ENCODE data around the gene VWA3B.
"Not testable (repeated sequence)": the region's sequence is repeated elsewhere in the genome, so short reads cannot be mapped to it uniquely, and the experiment has no call there.

The VWA3B gene

DNA sequence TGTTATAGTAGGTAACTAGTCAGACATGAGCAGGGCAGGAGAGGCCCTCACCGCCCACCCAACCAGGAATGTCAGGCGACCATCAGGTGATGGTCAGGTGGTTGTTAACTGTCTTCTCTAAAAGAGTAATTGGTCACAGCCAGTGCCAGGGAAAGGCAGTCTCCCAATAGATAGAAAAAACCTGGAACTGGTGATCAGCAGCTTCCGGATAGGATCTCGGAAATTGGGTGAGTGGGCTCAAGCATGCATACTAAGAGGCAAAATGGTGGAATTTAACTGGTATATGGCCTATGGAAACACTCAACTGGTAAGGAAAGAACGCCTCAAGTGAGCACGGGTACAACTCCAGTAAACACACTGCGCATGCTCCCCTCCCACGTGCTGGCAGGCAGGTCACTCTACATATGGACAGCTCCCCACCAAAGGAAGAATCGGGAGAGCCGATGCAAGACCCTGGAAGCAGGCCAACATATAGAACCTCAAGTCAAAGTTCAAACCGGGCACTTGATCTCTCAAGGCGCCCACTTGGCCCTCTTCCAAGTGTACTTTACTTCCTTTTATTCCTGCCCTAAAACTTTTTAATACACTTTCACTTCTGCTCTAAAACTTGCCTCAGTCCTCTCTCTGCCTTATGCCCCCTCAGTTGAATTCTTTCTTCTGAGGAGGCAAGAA, 47.7 kb upstream of the VWA3B start:
- Histone ChIP-seq H3K4me1 (no peaks in the 10 kb centered on the region), H3K27me3 (ENCODE audit: control insufficient read depth, insufficient read depth, low read length) (no peaks in the 10 kb centered on the region), H3K36me3 (ENCODE audit: control insufficient read depth, insufficient read depth, low read length) (no peaks in the 10 kb centered on the region), H3K4me3 (ENCODE audit: low read depth, low read length) (no peak overlapping the region), H3K79me2 (no peaks in the 10 kb centered on the region), H2AFZ (no peak overlapping the region), H3K9me3 (ENCODE audit: control insufficient read depth, low read length) (no peaks in the 10 kb centered on the region), H3K9ac (no peak overlapping the region), H3K27ac (no peak overlapping the region), H3K4me2 (ENCODE audit: low read length) (no peak overlapping the region)
- TF ChIP-seq, protein P1, sequence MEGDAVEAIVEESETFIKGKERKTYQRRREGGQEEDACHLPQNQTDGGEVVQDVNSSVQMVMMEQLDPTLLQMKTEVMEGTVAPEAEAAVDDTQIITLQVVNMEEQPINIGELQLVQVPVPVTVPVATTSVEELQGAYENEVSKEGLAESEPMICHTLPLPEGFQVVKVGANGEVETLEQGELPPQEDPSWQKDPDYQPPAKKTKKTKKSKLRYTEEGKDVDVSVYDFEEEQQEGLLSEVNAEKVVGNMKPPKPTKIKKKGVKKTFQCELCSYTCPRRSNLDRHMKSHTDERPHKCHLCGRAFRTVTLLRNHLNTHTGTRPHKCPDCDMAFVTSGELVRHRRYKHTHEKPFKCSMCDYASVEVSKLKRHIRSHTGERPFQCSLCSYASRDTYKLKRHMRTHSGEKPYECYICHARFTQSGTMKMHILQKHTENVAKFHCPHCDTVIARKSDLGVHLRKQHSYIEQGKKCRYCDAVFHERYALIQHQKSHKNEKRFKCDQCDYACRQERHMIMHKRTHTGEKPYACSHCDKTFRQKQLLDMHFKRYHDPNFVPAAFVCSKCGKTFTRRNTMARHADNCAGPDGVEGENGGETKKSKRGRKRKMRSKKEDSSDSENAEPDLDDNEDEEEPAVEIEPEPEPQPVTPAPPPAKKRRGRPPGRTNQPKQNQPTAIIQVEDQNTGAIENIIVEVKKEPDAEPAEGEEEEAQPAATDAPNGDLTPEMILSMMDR (IDR thresholded peaks at IDR 0.05), result no peak

- H3K9ac ChIP-seq, result no peak overlapping the region
- no peak overlapping the region for H3K27ac ChIP-seq
- no peak overlapping the region for H3K4me2 ChIP-seq (ENCODE audit: low read length)
- H3K9me3 ChIP-seq (ENCODE audit: control insufficient read depth, low read length), result no peaks in the 10 kb centered on the region
- no peaks in the 10 kb centered on the region for H3K4me1 ChIP-seq
- H3K79me2 ChIP-seq, result no peaks in the 10 kb centered on the region
- TF ChIP-seq, protein P1 (IDR thresholded peaks at IDR 0.05), result no peak
- H3K36me3 ChIP-seq (ENCODE audit: control insufficient read depth, insufficient read depth, low read length), result no peaks in the 10 kb centered on the region
- H2AFZ ChIP-seq, result no peak overlapping the region
- no peak overlapping the region for H3K4me3 ChIP-seq (ENCODE audit: low read depth, low read length)
- H3K27me3 ChIP-seq (ENCODE audit: control insufficient read depth, insufficient read depth, low read length), result no peaks in the 10 kb centered on the region
Observed at GRCh38 chr2:98040331-98040939, 46.5 kb upstream of the VWA3B start.

GRCh38 chr2:98043101-98043500, 43.9 kb upstream of the VWA3B start:
- Histone ChIP-seq H3K36me3 (ENCODE audit: control insufficient read depth, insufficient read depth, low read length) (no peaks in the 10 kb centered on the region), H3K4me2 (ENCODE audit: low read length) (no peak overlapping the region), H2AFZ (no peak overlapping the region), H3K27me3 (ENCODE audit: control insufficient read depth, insufficient read depth, low read length) (no peaks in the 10 kb centered on the region), H3K4me1 (no peaks in the 10 kb centered on the region), H3K4me3 (ENCODE audit: low read depth, low read length) (no peak overlapping the region), H3K27ac (no peak overlapping the region), H3K79me2 (no peaks in the 10 kb centered on the region), H3K9me3 (ENCODE audit: control insufficient read depth, low read length) (no peaks in the 10 kb centered on the region), H3K9ac (no peak overlapping the region)
- TF ChIP-seq, protein P1 (IDR thresholded peaks at IDR 0.05), result no peak

DNA sequence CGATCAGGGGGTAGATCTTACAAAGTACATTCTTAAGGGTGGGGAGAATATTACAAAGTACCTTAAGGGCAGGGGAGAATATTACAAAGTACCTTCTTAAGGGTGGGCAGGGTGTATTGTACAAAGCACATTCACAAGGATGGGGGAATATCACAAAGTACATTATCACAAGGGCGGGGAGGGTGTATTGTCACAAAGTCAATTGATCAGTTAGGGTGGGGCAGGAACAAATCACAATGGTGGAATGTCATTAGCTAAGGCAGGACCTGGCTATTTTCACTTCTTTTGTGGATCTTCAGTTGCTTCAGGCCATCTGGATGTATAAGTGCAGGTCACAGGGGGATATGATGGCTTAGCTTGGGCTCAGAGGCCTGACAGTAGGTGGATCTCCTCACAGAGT, 42.2 kb upstream of the VWA3B start:
- H3K27me3 ChIP-seq (ENCODE audit: control insufficient read depth, insufficient read depth, low read length); H3K4me2 ChIP-seq (ENCODE audit: low read length); H3K79me2 ChIP-seq: not testable (repeated sequence)

GRCh38 chr2:98050070-98050469, 36.9 kb upstream of the VWA3B start:
- no peak overlapping the region for H2AFZ ChIP-seq
- H3K9ac ChIP-seq, result no peak overlapping the region
- TF ChIP-seq, protein P1 (IDR thresholded peaks at IDR 0.05), result no peak
- no peaks in the 10 kb centered on the region for H3K4me1 ChIP-seq
- no peaks in the 10 kb centered on the region for H3K36me3 ChIP-seq (ENCODE audit: control insufficient read depth, insufficient read depth, low read length)
- no peak overlapping the region for H3K4me3 ChIP-seq (ENCODE audit: low read depth, low read length)
- no peak overlapping the region for H3K27ac ChIP-seq
- H3K27me3 ChIP-seq (ENCODE audit: control insufficient read depth, insufficient read depth, low read length), result no peaks in the 10 kb centered on the region
- H3K9me3 ChIP-seq (ENCODE audit: control insufficient read depth, low read length), result no peaks in the 10 kb centered on the region
- no peaks in the 10 kb centered on the region for H3K79me2 ChIP-seq
- no peak overlapping the region for H3K4me2 ChIP-seq (ENCODE audit: low read length)

More for the DNA sequence above, 42.2 kb upstream of the VWA3B start:
- H3K9me3 ChIP-seq (ENCODE audit: control insufficient read depth, low read length); H3K27ac ChIP-seq; H3K4me1 ChIP-seq; H2AFZ ChIP-seq; H3K36me3 ChIP-seq (ENCODE audit: control insufficient read depth, insufficient read depth, low read length); H3K4me3 ChIP-seq (ENCODE audit: low read depth, low read length); H3K9ac ChIP-seq: not testable (repeated sequence)

Data from parathyroid adenoma (tissue), 2 donors.